Measurements from ENCODE around the gene RIN1. TPM values are rescaled to one million over a fixed set of nuclear protein-coding genes. Genes with fewer than 3 reads are reported as not detected.

RIN1 gene
- total RNA-seq, 2 donors from 2014 or later = 2.2 to 2.6 TPM

DNA sequence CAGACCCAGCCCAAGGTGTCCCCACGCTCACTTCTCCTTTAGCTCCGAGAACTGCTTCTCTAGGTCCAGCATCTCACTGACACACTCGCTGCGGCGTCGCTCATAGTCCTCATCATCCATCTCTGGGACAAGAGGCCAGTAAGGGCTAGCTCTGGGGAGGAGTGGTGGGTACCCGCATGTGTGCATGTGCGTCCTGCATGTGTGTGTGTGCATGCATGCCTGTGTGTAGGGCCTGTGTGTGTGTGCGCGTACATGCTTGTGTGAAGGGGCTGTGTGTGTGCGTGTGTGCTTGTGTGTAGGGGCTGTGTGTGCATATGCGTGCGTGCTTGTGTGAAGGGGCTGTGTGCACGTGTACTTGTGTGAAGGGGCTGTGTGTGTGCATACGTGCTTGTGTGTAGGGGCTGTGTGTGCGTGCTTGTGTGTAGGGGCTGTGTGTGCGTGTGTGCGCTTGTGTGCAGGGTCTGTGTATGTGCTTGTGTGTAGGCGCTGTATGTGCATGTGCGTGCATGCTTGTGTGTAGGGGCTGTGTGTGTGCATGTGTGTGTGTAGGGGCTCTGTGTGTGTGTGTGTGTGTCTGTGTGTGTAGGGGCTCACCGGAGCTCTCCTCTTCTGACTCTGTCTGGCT lies 5.4 kb upstream of the RIN1 start:
- no peaks in the 10 kb centered on the region for H3K9me3 Mint-ChIP-seq
- peaks cover 23% of the 10 kb centered on the region for H3K36me3 Mint-ChIP-seq (ENCODE audit: low read depth)
- no peak overlapping the region for H3K4me3 Mint-ChIP-seq

GRCh38 chr11:66340596-66341501 lies 4.6 kb upstream of the RIN1 start:
- TF ChIP-seq CTCF (conservative IDR thresholded peaks at IDR 0.05) = no peak
- peaks cover 36% of the 10 kb centered on the region for H3K36me3 ChIP-seq (ENCODE audit: control insufficient read depth, insufficient read depth, low read length)
- H3K27me3 ChIP-seq (ENCODE audit: control insufficient read depth, insufficient read depth, low read length, poor library complexity, severe bottlenecking) = no peaks in the 10 kb centered on the region
- H3K27ac Mint-ChIP-seq = no peak overlapping the region
- no peak overlapping the region for H3K27ac ChIP-seq (ENCODE audit: low read depth, low read length)
- H3K9me3 ChIP-seq (ENCODE audit: control insufficient read depth, low read length) = no peaks in the 10 kb centered on the region
- H3K9ac ChIP-seq (ENCODE audit: extremely low read depth, low read length, poor library complexity, severe bottlenecking) = no peak overlapping the region
- WGBS, 2 experiments (ENCODE audit: insufficient coverage in 1 of 2, insufficient read length in 1 of 2) = 92 to 94% methylated on average over 22 to 28 of the region's 28 CpGs
- DNase-seq = no peak
- H3K36me3 Mint-ChIP-seq (ENCODE audit: low read depth) = peaks cover 23% of the 10 kb centered on the region
- peaks cover 18% of the 10 kb centered on the region for H3K4me1 ChIP-seq (ENCODE audit: control insufficient read depth, insufficient read depth, low read length)
- H3K4me3 Mint-ChIP-seq = no peak overlapping the region
- no peaks in the 10 kb centered on the region for H3K9me3 Mint-ChIP-seq
- peaks cover 3% of the 10 kb centered on the region for H3K27me3 Mint-ChIP-seq (ENCODE audit: insufficient read depth)
- no peak overlapping the region for H3K4me3 ChIP-seq (ENCODE audit: low read length)
- peaks cover 26% of the 10 kb centered on the region for H3K4me1 Mint-ChIP-seq

More for the DNA sequence above, 5.4 kb upstream of the RIN1 start:
- 95% methylated on average over 20 of the region's 21 CpGs; no CpG with 5 or more reads in 1 of the 2 experiments for WGBS, 2 experiments (ENCODE audit: insufficient coverage in 1 of 2, insufficient read length in 1 of 2)
- Histone ChIP-seq H3K9me3 (ENCODE audit: control insufficient read depth, low read length) (no peaks in the 10 kb centered on the region), H3K4me1 (ENCODE audit: control insufficient read depth, insufficient read depth, low read length) (peaks cover 12% of the 10 kb centered on the region), H3K4me3 (ENCODE audit: low read length) (no peak overlapping the region), H3K9ac (ENCODE audit: extremely low read depth, low read length, poor library complexity, severe bottlenecking) (no peak overlapping the region), H3K27ac (ENCODE audit: low read depth, low read length) (no peak overlapping the region), H3K27me3 (ENCODE audit: control insufficient read depth, insufficient read depth, low read length, poor library complexity, severe bottlenecking) (no peaks in the 10 kb centered on the region), H3K36me3 (ENCODE audit: control insufficient read depth, insufficient read depth, low read length) (peaks cover 36% of the 10 kb centered on the region)
- Mint-ChIP-seq H3K4me1 (peaks cover 23% of the 10 kb centered on the region), H3K27ac (no peak overlapping the region), H3K27me3 (ENCODE audit: insufficient read depth) (no peaks in the 10 kb centered on the region)
- no peak for DNase-seq
- TF ChIP-seq CTCF (conservative IDR thresholded peaks at IDR 0.05) = no peak

DNA sequence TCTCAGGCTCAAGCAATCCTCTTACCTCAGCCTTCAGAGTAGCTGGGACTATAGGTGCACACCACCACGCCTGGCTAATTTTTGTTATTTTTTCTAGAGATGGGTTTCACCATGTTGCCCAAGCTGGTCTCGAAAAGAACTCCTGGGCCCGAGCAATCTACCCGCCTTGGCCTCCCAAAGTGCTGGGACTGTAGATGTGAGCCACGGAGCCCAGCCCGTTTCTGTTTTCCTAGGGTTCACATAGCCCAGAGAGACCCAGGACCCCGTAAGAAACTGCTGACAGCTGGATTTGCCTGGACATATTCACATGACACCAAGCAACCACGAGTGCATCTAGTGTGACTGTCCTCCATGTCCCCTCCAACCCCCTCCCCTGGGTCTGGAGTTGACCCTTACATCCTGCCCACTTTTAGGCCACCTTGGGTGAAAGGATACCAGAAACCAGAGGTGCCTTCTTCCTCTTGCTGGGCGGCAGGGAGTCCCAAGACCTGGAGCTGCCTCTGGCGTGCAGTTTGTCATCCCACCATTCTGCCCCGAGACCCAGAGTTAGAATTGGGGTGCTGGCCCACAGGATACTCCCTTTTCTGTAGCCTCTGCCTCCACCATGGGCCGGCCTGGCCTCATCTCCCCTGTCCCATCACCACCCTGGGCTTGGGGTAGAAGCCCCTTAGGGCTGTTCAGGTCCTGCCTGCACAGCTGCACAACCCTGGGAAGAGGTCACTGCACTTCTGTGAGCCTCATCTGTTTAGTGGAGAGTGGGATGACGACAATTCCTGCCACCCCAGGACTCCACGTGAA lies 3.7 kb upstream of the RIN1 start:
- H3K9me3 ChIP-seq (ENCODE audit: control insufficient read depth, low read length) = no peaks in the 10 kb centered on the region
- Mint-ChIP-seq H3K27ac (no peak overlapping the region), H3K4me3 (no peak overlapping the region), H3K36me3 (ENCODE audit: low read depth) (peaks cover 23% of the 10 kb centered on the region), H3K9me3 (no peaks in the 10 kb centered on the region), H3K4me1 (peaks cover 21% of the 10 kb centered on the region), H3K27me3 (ENCODE audit: insufficient read depth) (peaks cover 6% of the 10 kb centered on the region)
- no peak for DNase-seq
- H3K27ac ChIP-seq (ENCODE audit: low read depth, low read length) = no peak overlapping the region
- H3K36me3 ChIP-seq (ENCODE audit: control insufficient read depth, insufficient read depth, low read length) = peaks cover 36% of the 10 kb centered on the region
- no peak overlapping the region for H3K9ac ChIP-seq (ENCODE audit: extremely low read depth, low read length, poor library complexity, severe bottlenecking)
- no peak overlapping the region for H3K4me3 ChIP-seq (ENCODE audit: low read length)
- 79 to 89% methylated on average over 12 to 14 of the region's 14 CpGs for WGBS, 2 experiments (ENCODE audit: insufficient coverage in 1 of 2, insufficient read length in 1 of 2)
- TF ChIP-seq CTCF (conservative IDR thresholded peaks at IDR 0.05) = no peak
- H3K4me1 ChIP-seq (ENCODE audit: control insufficient read depth, insufficient read depth, low read length) = peaks cover 11% of the 10 kb centered on the region
- H3K27me3 ChIP-seq (ENCODE audit: control insufficient read depth, insufficient read depth, low read length, poor library complexity, severe bottlenecking) = no peaks in the 10 kb centered on the region

Measured in endodermal cell (in vitro differentiated cells).